Kidney epithelial cell (primary cell): Measurements from ENCODE around the gene NEK7. TPM values are rescaled to one million over a fixed set of nuclear protein-coding genes. Genes with fewer than 3 reads are reported as not detected.

Experiments
- DNase-seq: peaks from one replicate; pipeline ENCODE4 v3.0.0-alpha.2; 2010; ENCODE audit warnings: low read depth
- H3K27me3 ChIP-seq: 2 replicates; pipeline ENCODE4 v1.6.0; 2011; ENCODE audit warnings: low read length; ENCODE audit not compliant: control insufficient read depth, insufficient read depth
- H3K36me3 ChIP-seq: 2 replicates; pipeline ENCODE4 v1.5.1; 2011; ENCODE audit warnings: low read length; ENCODE audit not compliant: control insufficient read depth, insufficient read depth
- H3K4me3 ChIP-seq: 2 replicates; pipeline ENCODE4 v1.5.1; 2011; ENCODE audit warnings: low read depth, mild to moderate bottlenecking, control low read depth, low read length
- total RNA-seq: library from RNA; depleted of rRNA; stranded (reverse); fragments of >200 nt; gene quantifications from 2 replicates; pipeline ENCODE4 v1.2.3, GENCODE V29; 2015
- TF ChIP-seq, protein P1 (sequence below): IDR thresholded peaks from 2 replicates; pipeline ENCODE4 v1.5.1; 2011; ENCODE audit warnings: mild to moderate bottlenecking, moderate library complexity, low read length, control low read depth, inconsistent platforms; ENCODE audit not compliant: insufficient read depth, poor library complexity, severe bottlenecking

Gene NEK7
- total RNA-seq, 1 donor from 2014 or later: 27.7 TPM

DNA sequence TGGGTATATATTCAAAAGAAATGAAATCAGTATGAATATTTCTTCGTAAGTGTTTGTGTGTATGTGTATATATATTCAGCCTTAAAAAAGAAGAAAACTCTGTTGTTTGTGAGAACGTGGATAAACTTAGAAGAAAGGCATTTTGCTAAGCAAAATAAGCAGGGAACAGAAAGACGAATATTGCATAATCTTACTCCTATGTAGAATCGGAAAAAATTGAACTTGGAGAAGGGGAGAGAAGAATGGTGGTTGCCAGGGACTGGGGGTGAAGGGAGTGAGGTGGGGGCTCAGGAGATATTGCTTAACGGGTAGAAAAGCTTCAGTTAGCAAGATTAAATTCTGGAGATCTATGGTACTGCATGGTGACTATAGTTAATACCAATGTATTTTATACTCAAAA, 40.3 kb upstream of the NEK7 start:
- no peaks in the 10 kb centered on the region for H3K27me3 ChIP-seq
- TF ChIP-seq, protein P1, sequence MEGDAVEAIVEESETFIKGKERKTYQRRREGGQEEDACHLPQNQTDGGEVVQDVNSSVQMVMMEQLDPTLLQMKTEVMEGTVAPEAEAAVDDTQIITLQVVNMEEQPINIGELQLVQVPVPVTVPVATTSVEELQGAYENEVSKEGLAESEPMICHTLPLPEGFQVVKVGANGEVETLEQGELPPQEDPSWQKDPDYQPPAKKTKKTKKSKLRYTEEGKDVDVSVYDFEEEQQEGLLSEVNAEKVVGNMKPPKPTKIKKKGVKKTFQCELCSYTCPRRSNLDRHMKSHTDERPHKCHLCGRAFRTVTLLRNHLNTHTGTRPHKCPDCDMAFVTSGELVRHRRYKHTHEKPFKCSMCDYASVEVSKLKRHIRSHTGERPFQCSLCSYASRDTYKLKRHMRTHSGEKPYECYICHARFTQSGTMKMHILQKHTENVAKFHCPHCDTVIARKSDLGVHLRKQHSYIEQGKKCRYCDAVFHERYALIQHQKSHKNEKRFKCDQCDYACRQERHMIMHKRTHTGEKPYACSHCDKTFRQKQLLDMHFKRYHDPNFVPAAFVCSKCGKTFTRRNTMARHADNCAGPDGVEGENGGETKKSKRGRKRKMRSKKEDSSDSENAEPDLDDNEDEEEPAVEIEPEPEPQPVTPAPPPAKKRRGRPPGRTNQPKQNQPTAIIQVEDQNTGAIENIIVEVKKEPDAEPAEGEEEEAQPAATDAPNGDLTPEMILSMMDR: no peak
- DNase-seq: no peak
- no peak overlapping the region for H3K4me3 ChIP-seq
- no peaks in the 10 kb centered on the region for H3K36me3 ChIP-seq

DNA sequence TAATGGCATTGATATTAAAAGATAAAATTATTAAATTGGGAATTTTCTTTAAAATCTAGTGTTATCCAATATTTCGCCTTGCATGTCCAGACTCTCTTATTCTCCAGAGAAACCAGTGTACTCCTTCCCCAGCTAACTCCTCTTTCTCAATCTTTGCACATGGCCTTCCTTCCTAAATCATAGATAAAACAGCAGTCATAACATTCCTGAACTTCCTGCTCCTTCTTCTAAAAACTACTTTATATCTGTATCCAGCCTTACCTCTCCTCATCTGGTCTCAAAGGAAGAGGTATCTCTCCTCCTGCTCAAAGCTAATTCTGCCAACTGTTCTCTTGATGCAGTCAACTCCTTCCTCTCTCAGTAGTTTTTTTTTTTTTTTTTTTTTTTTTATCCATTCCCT, 39.5 kb upstream of the NEK7 start:
- H3K36me3 ChIP-seq: no peaks in the 10 kb centered on the region
- H3K4me3 ChIP-seq: no peak overlapping the region
- H3K27me3 ChIP-seq: no peaks in the 10 kb centered on the region
- TF ChIP-seq, protein P1: no peak
- DNase-seq: no peak

DNA sequence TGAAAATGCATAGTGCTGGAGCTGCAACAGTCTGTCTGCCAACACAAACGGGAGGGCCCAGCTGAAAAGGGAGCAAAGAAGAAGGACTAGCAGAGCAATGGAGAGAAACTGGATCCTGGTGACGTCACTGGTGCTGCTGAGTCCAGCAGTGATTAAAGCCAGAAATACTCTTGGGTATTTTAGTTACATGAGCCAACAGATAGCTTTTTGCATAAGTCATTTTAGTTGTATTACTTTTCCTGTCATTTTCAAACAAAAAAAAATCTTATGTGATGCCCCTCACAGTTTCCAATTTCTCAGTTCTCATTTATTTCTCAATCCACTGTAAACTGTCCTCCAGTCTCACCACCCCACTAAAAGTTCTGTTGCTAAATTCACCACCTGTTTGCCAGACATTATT, 38.7 kb upstream of the NEK7 start:
- TF ChIP-seq, protein P1: no peak
- no peaks in the 10 kb centered on the region for H3K27me3 ChIP-seq
- DNase-seq: no peak
- no peak overlapping the region for H3K4me3 ChIP-seq
- H3K36me3 ChIP-seq: no peaks in the 10 kb centered on the region

DNA sequence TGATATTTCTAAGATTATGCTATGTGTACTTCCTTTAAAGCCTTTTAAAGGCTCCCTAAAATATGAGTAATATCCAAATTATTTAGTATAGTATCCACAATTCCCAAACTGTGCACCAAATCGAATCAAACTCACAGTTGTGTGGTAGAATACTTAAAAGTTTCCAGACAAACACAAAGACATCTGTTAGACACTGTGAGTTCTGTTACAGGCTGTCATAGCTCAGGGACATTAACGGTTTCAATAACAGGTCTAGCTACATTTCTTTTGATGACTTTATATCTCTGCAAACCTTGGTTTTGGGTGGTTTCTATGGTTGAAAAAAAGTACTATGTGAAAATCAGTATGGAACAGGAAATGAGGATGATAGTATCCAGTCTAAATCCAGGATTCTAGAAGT, 36.9 kb upstream of the NEK7 start:
- TF ChIP-seq, protein P1: no peak
- Histone ChIP-seq H3K27me3 (no peaks in the 10 kb centered on the region), H3K36me3 (no peaks in the 10 kb centered on the region), H3K4me3 (no peak overlapping the region)
- DNase-seq: no peak

DNA sequence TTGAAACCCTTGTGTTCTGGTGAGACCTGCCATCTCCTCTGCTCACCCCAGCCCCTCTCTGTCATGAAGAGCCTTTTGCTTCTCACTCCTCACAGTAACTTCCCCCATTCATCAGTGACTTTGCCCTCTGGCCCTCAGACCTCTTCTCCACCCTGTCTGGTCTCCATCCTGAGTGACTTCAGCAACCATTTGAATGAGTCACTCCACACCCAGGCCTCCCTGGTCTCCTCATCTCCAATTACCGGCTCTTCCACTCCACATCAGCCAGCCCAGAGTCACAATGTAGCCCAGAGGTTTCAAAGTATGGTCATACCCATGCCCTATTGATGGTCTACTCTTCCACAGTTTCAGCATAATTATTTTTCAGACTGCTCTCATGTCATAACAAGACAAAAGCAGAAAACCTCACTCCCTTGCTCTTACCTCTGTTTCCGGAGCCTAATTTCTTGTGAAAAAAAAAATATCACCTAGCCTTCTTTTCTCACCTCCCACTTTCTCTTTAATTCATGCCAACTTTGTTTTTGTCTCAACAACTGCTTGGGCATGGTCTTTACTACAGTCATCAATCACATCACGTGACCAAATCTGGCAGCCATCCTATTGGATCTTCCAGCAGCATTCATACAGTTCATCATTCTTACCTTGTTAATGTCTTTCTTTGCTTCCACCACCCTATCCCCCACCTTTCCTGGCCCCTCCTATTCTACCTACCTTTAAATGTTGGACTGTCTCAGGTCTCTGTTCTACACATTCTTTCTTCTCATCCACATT, 35.6 kb upstream of the NEK7 start:
- H3K4me3 ChIP-seq: no peak overlapping the region
- H3K27me3 ChIP-seq: no peaks in the 10 kb centered on the region
- DNase-seq: no peak
- TF ChIP-seq, protein P1: no peak
- no peaks in the 10 kb centered on the region for H3K36me3 ChIP-seq

DNA sequence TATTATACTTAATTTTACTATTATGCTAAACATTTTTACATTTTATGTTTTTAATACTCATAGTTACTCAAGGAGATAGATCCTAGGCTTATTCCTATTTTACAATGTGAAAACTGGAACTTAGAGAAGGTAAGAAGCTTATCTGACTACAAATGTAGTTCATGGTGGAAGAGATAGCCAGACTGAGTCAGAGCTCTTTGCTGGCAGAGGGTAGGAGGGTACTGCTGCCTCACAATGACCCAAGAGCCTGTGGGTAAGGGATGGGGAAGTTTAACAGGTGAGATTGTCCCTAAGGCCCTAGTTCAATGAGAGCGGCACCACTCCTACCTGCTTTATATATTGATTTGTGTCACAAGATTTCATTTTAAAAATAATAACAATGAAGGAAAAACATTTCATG, 34.1 kb upstream of the NEK7 start:
- no peak for DNase-seq
- TF ChIP-seq, protein P1: no peak
- Histone ChIP-seq H3K4me3 (no peak overlapping the region), H3K36me3 (no peaks in the 10 kb centered on the region), H3K27me3 (no peaks in the 10 kb centered on the region)
